Activated T-helper 2 cell treated with anti-CD3 and anti-CD28 coated beads, Interferon-gamma antibody, Interleukin-2, Interleukin-4, amounts not matched to agents 10 μg/mL and 5 μg/mL and 100 μg/mL, durations not matched to agents 14 hours and 24 hours and 36 hours (primary cell): ENCODE data around the gene CLIC3. TPM values are rescaled to one million over a fixed set of nuclear protein-coding genes. Genes with fewer than 3 reads are reported as not detected.

Source experiments
- DNase-seq: peaks from one replicate; pipeline ENCODE4 v3.0.0; 2021; ENCODE audit warnings: low spot score
- H3K27ac Mint-ChIP-seq: one replicate; pipeline ENCODE4 v1.8.0; 2021; ENCODE audit warnings: mixed read lengths
- H3K27me3 Mint-ChIP-seq: one replicate; pipeline ENCODE4 v1.8.0; 2021; ENCODE audit warnings: low read depth, mixed read lengths
- H3K36me3 Mint-ChIP-seq: one replicate; pipeline ENCODE4 v1.8.0; 2021; ENCODE audit warnings: low read depth, mixed read lengths
- H3K4me1 Mint-ChIP-seq: one replicate; pipeline ENCODE4 v1.8.0; 2021; ENCODE audit warnings: low read depth, mixed read lengths
- H3K4me3 Mint-ChIP-seq: one replicate; pipeline ENCODE4 v1.8.0; 2021; ENCODE audit warnings: low read depth, mild to moderate bottlenecking, moderate library complexity, mixed read lengths
- H3K9me3 Mint-ChIP-seq: one replicate; pipeline ENCODE4 v1.8.0; 2021; ENCODE audit warnings: mixed read lengths
- intact Hi-C: fragments of 100-400 bp; cut with micrococcal nuclease; formaldehyde crosslinking; loops from one replicate; pipeline ENCODE4 v1.15.1; 2023
- total RNA-seq: library from RNA; stranded (reverse); gene quantifications from 2 replicates; pipeline ENCODE4 v1.2.3, GENCODE V29; 2022

The CLIC3 gene
- total RNA-seq, 1 donor from 2014 or later, result not detected

GRCh38 chr9:136978073-136978864 is 18.1 kb downstream of the CLIC3 start:
- Mint-ChIP-seq H3K27ac (no peak overlapping the region), H3K9me3 (no peaks in the 10 kb centered on the region), H3K36me3 (no peaks in the 10 kb centered on the region), H3K27me3 (no peaks in the 10 kb centered on the region), H3K4me1 (peaks cover 7% of the 10 kb centered on the region), H3K4me3 (no peak overlapping the region)
- peak; percentile 57 for DNase-seq
- intact Hi-C loops, result loop anchor here (1.0 to 10.0 kb wide), 2 partner anchors 44 to 477 kb away; partner anchors contain the start of gene NSMF

- Mint-ChIP-seq H3K27me3 (no peaks in the 10 kb centered on the region), H3K36me3 (no peaks in the 10 kb centered on the region), H3K4me1 (peaks cover 7% of the 10 kb centered on the region), H3K4me3 (no peak overlapping the region), H3K9me3 (no peaks in the 10 kb centered on the region), H3K27ac (no peak overlapping the region)
- intact Hi-C loops, result loop anchor here (1.0 to 10.0 kb wide), 2 partner anchors 45 to 477 kb away; partner anchors contain the start of gene NSMF
- no peak for DNase-seq
Measured at GRCh38 chr9:136977649-136978072, 18.7 kb downstream of the CLIC3 start.

GRCh38 chr9:136977223-136977622 is 19.1 kb downstream of the CLIC3 start, which contains the start of gene PTGDS:
TSS of gene PTGDS (plus strand) at chr9:136977504. CDS start at chr9:136977579, 75 bp downstream.
- no peaks in the 10 kb centered on the region for H3K36me3 Mint-ChIP-seq
- intact Hi-C loops, result loop anchor here (10.0 kb wide), 1 partner anchor 478 kb away; the partner anchor contains the start of gene NSMF
- H3K9me3 Mint-ChIP-seq, result no peaks in the 10 kb centered on the region
- no peak within 1 kb of the TSS for H3K4me3 Mint-ChIP-seq
- no peaks in the 10 kb centered on the region for H3K27me3 Mint-ChIP-seq
- H3K4me1 Mint-ChIP-seq, result peaks cover 7% of the 10 kb centered on the region
- no peak within 1 kb of the TSS for H3K27ac Mint-ChIP-seq
- DNase-seq, result no peak

GRCh38 chr9:136975644-136976043 is 20.7 kb downstream of the CLIC3 start:
- H3K27ac Mint-ChIP-seq, result no peak overlapping the region
- no peaks in the 10 kb centered on the region for H3K27me3 Mint-ChIP-seq
- intact Hi-C loops, result loop anchor here (10.0 kb wide), 1 partner anchor 479 kb away; the partner anchor contains the start of gene NSMF
- no peaks in the 10 kb centered on the region for H3K9me3 Mint-ChIP-seq
- no peak overlapping the region for H3K4me3 Mint-ChIP-seq
- DNase-seq, result no peak
- no peaks in the 10 kb centered on the region for H3K36me3 Mint-ChIP-seq
- H3K4me1 Mint-ChIP-seq, result peaks cover 7% of the 10 kb centered on the region

- intact Hi-C loops, result loop anchor here (10.0 kb wide), 1 partner anchor 480 kb away; the partner anchor contains the start of gene NSMF
- no peak overlapping the region for H3K27ac Mint-ChIP-seq
- peaks cover 7% of the 10 kb centered on the region for H3K4me1 Mint-ChIP-seq
- no peak for DNase-seq
- no peaks in the 10 kb centered on the region for H3K36me3 Mint-ChIP-seq
- no peaks in the 10 kb centered on the region for H3K27me3 Mint-ChIP-seq
- H3K4me3 Mint-ChIP-seq, result no peak overlapping the region
- H3K9me3 Mint-ChIP-seq, result no peaks in the 10 kb centered on the region
Measured at GRCh38 chr9:136974817-136975535, 21.4 kb downstream of the CLIC3 start.

- Mint-ChIP-seq H3K4me3 (no peak overlapping the region), H3K27ac (no peak overlapping the region), H3K4me1 (peaks cover 7% of the 10 kb centered on the region), H3K27me3 (no peaks in the 10 kb centered on the region), H3K9me3 (no peaks in the 10 kb centered on the region), H3K36me3 (no peaks in the 10 kb centered on the region)
- intact Hi-C loops, result loop anchor here (10.0 kb wide), 1 partner anchor 481 kb away; the partner anchor contains the start of gene NSMF
- DNase-seq, result no peak
Measured at GRCh38 chr9:136973618-136974617, 22.4 kb downstream of the CLIC3 start.

- Mint-ChIP-seq H3K36me3 (no peaks in the 10 kb centered on the region), H3K27me3 (no peaks in the 10 kb centered on the region), H3K9me3 (no peaks in the 10 kb centered on the region), H3K4me1 (peaks cover 7% of the 10 kb centered on the region), H3K27ac (no peak overlapping the region), H3K4me3 (no peak overlapping the region)
- DNase-seq, result no peak
- intact Hi-C loops, result loop anchor here (10.0 kb wide), 1 partner anchor 482 kb away; the partner anchor contains the start of gene NSMF
Measured at GRCh38 chr9:136972743-136973142, 23.6 kb downstream of the CLIC3 start.

GRCh38 chr9:136972335-136972734 is 24.0 kb downstream of the CLIC3 start:
- Mint-ChIP-seq H3K4me1 (peaks cover 7% of the 10 kb centered on the region), H3K27me3 (no peaks in the 10 kb centered on the region), H3K9me3 (no peaks in the 10 kb centered on the region), H3K27ac (no peak overlapping the region), H3K4me3 (no peak overlapping the region), H3K36me3 (no peaks in the 10 kb centered on the region)
- intact Hi-C loops, result loop anchor here (10.0 kb wide), 1 partner anchor 482 kb away; the partner anchor contains the start of gene NSMF
- DNase-seq, result no peak

- no peaks in the 10 kb centered on the region for H3K27me3 Mint-ChIP-seq
- no peaks in the 10 kb centered on the region for H3K36me3 Mint-ChIP-seq
- intact Hi-C loops, result loop anchor here (10.0 kb wide), 1 partner anchor 483 kb away; the partner anchor contains the start of gene NSMF
- DNase-seq, result no peak
- H3K4me3 Mint-ChIP-seq, result no peak overlapping the region
- H3K4me1 Mint-ChIP-seq, result peaks cover 7% of the 10 kb centered on the region
- no peak overlapping the region for H3K27ac Mint-ChIP-seq
- H3K9me3 Mint-ChIP-seq, result no peaks in the 10 kb centered on the region
Measured at GRCh38 chr9:136971746-136972145, 24.6 kb downstream of the CLIC3 start.

GRCh38 chr9:136970361-136970760 is 26.0 kb downstream of the CLIC3 start:
- intact Hi-C loops, result loop anchor here (10.0 kb wide), 1 partner anchor 484 kb away; the partner anchor contains the start of gene NSMF
- no peaks in the 10 kb centered on the region for H3K9me3 Mint-ChIP-seq
- H3K27ac Mint-ChIP-seq, result no peak overlapping the region
- peaks cover 12% of the 10 kb centered on the region for H3K4me1 Mint-ChIP-seq
- H3K4me3 Mint-ChIP-seq, result no peak overlapping the region
- DNase-seq, result no peak
- peaks cover 2% of the 10 kb centered on the region for H3K27me3 Mint-ChIP-seq
- H3K36me3 Mint-ChIP-seq, result no peaks in the 10 kb centered on the region

- H3K9me3 Mint-ChIP-seq, result no peaks in the 10 kb centered on the region
- intact Hi-C loops, result loop anchor here (10.0 kb wide), 1 partner anchor 485 kb away; the partner anchor contains the start of gene NSMF
- no peak overlapping the region for H3K4me3 Mint-ChIP-seq
- no peak overlapping the region for H3K27ac Mint-ChIP-seq
- DNase-seq, result no peak
- H3K4me1 Mint-ChIP-seq, result peaks cover 9% of the 10 kb centered on the region
- H3K36me3 Mint-ChIP-seq, result no peaks in the 10 kb centered on the region
- H3K27me3 Mint-ChIP-seq, result peaks cover 2% of the 10 kb centered on the region
Measured at GRCh38 chr9:136969774-136970173, 26.6 kb downstream of the CLIC3 start.

GRCh38 chr9:136969150-136969549 is 27.2 kb downstream of the CLIC3 start:
- intact Hi-C loops, result no loop called here
- peaks cover 10% of the 10 kb centered on the region for H3K4me1 Mint-ChIP-seq
- no peak for DNase-seq
- no peaks in the 10 kb centered on the region for H3K36me3 Mint-ChIP-seq
- no peaks in the 10 kb centered on the region for H3K9me3 Mint-ChIP-seq
- no peak overlapping the region for H3K27ac Mint-ChIP-seq
- H3K4me3 Mint-ChIP-seq, result no peak overlapping the region
- H3K27me3 Mint-ChIP-seq, result peaks cover 2% of the 10 kb centered on the region
